SK-N-SH (cell line): ENCODE measurements around the gene HMMR. TPM values are rescaled to one million over a fixed set of nuclear protein-coding genes. Genes with fewer than 3 reads are reported as not detected.

Experiments
- CTCF ChIA-PET: fragments of 300-600, 350-600 bp; formaldehyde crosslinking; extraction: SDS; loops from one replicate; lab custom pipeline; 2021; lab: Yijun Ruan, JAX
- POLR2A ChIA-PET: fragments of 350-600 bp; sonication (Branson Sonifier 250); formaldehyde crosslinking; extraction: SDS; loops from one replicate; lab custom pipeline; 2020; ENCODE audit warnings: antibody characterized with exemption, inconsistent platforms; lab: Yijun Ruan, JAX
- DNase-seq: peaks from one replicate; pipeline ENCODE4 v3.0.0; 2012
- H2AFZ ChIP-seq: fragments of 200-600 bp; sonication (generic); 2 replicates; pipeline ENCODE4 v1.8.1; 2016; ENCODE audit warnings: antibody characterized with exemption, mild to moderate bottlenecking, low read depth
- H3F3A ChIP-seq: fragments of 200-600 bp; sonication (generic); replicated peaks from 2 replicates; pipeline ENCODE3; 2016; ENCODE audit warnings: antibody characterized with exemption, mild to moderate bottlenecking; ENCODE audit not compliant: insufficient read depth
- H3K27ac ChIP-seq, 2 experiments: fragments of 200-500 bp in 1 of 2; fragments of 200-600 bp in 1 of 2; sonication (Bioruptor generic) in 1 of 2; sonication (generic), shearing (Covaris generic) in 1 of 2; 2 replicates each; pipeline versions ENCODE4 v1.5.1 to v1.6.1; 2014 to 2016; ENCODE audit warnings: low read depth in 2 of 2, inconsistent platforms in 1 of 2, low read length in 1 of 2, mild to moderate bottlenecking in 1 of 2, mixed read lengths in 1 of 2
- H3K27me3 ChIP-seq: fragments of 200-600 bp; sonication (generic), shearing (Covaris generic); 2 replicates; pipeline ENCODE4 v1.6.1; 2016; ENCODE audit warnings: mixed run types; ENCODE audit not compliant: insufficient read depth
- H3K36me3 ChIP-seq, 2 experiments: fragments of 200-500 bp in 1 of 2; fragments of 200-600 bp in 1 of 2; sonication (Bioruptor generic) in 1 of 2; sonication (generic) in 1 of 2; replicated peaks in 1 of 2; 2 replicates each; pipeline versions ENCODE3 to v1.5.1; 2014 to 2016; ENCODE audit warnings: low read length in 1 of 2, mild to moderate bottlenecking in 1 of 2; ENCODE audit not compliant: insufficient read depth in 2 of 2, control insufficient read depth in 1 of 2
- H3K4me1 ChIP-seq, 2 experiments: fragments of 200-500 bp in 1 of 2; fragments of 200-600 bp in 1 of 2; sonication (Bioruptor generic) in 1 of 2; sonication (generic), shearing (Covaris generic) in 1 of 2; 2 replicates each; pipeline versions ENCODE4 v1.5.1 to v1.6.1; 2014 to 2016; ENCODE audit warnings: low read depth in 1 of 2, low read length in 1 of 2, mixed run types in 1 of 2; ENCODE audit not compliant: insufficient read depth in 2 of 2, control insufficient read depth in 1 of 2
- H3K4me2 ChIP-seq: fragments of 200-600 bp; sonication (generic), shearing (Covaris generic); 2 replicates; pipeline ENCODE4 v1.6.1; 2017; ENCODE audit warnings: mixed run types
- H3K4me3 ChIP-seq, 2 experiments: fragments of 200-500 bp in 1 of 2; fragments of 200-600 bp in 1 of 2; sonication (Bioruptor generic) in 1 of 2; sonication (generic), shearing (Covaris generic) in 1 of 2; 2 replicates each; pipeline versions ENCODE4 v1.5.1 to v1.8.1; 2014 to 2016; ENCODE audit warnings: low read depth in 2 of 2, inconsistent platforms in 1 of 2, low read length in 1 of 2, mild to moderate bottlenecking in 1 of 2, mixed read lengths in 1 of 2, moderate library complexity in 1 of 2
- H3K79me2 ChIP-seq: fragments of 200-600 bp; sonication (generic); 2 replicates; pipeline ENCODE4 v1.8.1; 2017; ENCODE audit warnings: mild to moderate bottlenecking; ENCODE audit not compliant: insufficient read depth
- H3K9ac ChIP-seq: fragments of 200-600 bp; sonication (generic); 2 replicates; pipeline ENCODE4 v1.6.1; 2017; ENCODE audit warnings: mixed run types
- H3K9me2 ChIP-seq: fragments of 200-600 bp; sonication (generic); 2 replicates; pipeline ENCODE4 v1.6.1; 2017; ENCODE audit warnings: mixed run types
- H3K9me3 ChIP-seq: fragments of 200-600 bp; sonication (generic); 2 replicates; pipeline ENCODE4 v1.6.1; 2017; ENCODE audit warnings: mixed run types, mild to moderate bottlenecking, moderate library complexity
- H4K20me1 ChIP-seq: fragments of 200-600 bp; sonication (generic); 2 replicates; pipeline ENCODE4 v1.6.1; 2017; ENCODE audit warnings: mild to moderate bottlenecking, mixed run types; ENCODE audit not compliant: insufficient read depth
- EP300 ChIP-seq, 2 experiments: IDR thresholded peaks; 2 replicates each; pipeline versions ENCODE4 v1.4.0 to v1.6.1; 2012; ENCODE audit warnings: borderline replicate concordance in 1 of 2, low read depth in 1 of 2, low read length in 1 of 2
- EZH2phosphoT487 ChIP-seq: fragments of 200-600 bp; sonication (generic); IDR thresholded peaks from 2 replicates; pipeline ENCODE4 v1.6.1; 2017; ENCODE audit warnings: low read depth, mixed run types, mild to moderate bottlenecking, antibody characterized with exemption, moderate library complexity, borderline replicate concordance
- FOSL2 ChIP-seq: IDR thresholded peaks from 2 replicates; pipeline ENCODE4 v1.4.0; 2012; ENCODE audit warnings: low read depth, mild to moderate bottlenecking, moderate library complexity, borderline replicate concordance
- FOXJ3 ChIP-seq: sonication (generic); formaldehyde crosslinking; IDR thresholded peaks from 2 replicates; pipeline ENCODE4 v1.5.1; 2020; ENCODE audit warnings: mild to moderate bottlenecking, missing genetic modification reagents
- FOXM1 ChIP-seq: IDR thresholded peaks from 2 replicates; pipeline ENCODE4 v1.4.0; 2012; ENCODE audit warnings: low read depth, mild to moderate bottlenecking
- GABPA ChIP-seq: IDR thresholded peaks from 2 replicates; pipeline ENCODE4 v1.4.0; 2012; ENCODE audit warnings: low read depth, mild to moderate bottlenecking
- GATA2 ChIP-seq: sonication (generic); formaldehyde crosslinking; IDR thresholded peaks from 2 replicates; pipeline ENCODE4 v1.5.0; 2020; ENCODE audit warnings: mild to moderate bottlenecking, missing genetic modification reagents
- IRF3 ChIP-seq: fragments of 150-350 bp; IDR thresholded peaks from 2 replicates; pipeline ENCODE4 v1.6.1; 2016; ENCODE audit warnings: mild to moderate bottlenecking, low read depth, low read length
- JUND ChIP-seq: IDR thresholded peaks from 2 replicates; pipeline ENCODE4 v1.4.0; 2012
- MAX ChIP-seq: IDR thresholded peaks from 2 replicates; pipeline ENCODE4 v1.4.0; 2012; ENCODE audit warnings: low read depth
- MEF2A ChIP-seq: IDR thresholded peaks from 2 replicates; pipeline ENCODE4 v1.4.0; 2012; ENCODE audit warnings: low read depth, borderline replicate concordance
- MXI1 ChIP-seq: IDR thresholded peaks from 2 replicates; pipeline ENCODE4 v1.6.1; 2012; ENCODE audit warnings: mild to moderate bottlenecking, low read depth, low read length, improper control_type of control experiment
- NFIC ChIP-seq: IDR thresholded peaks from 2 replicates; pipeline ENCODE4 v1.4.0; 2012; ENCODE audit warnings: borderline replicate concordance
- RAD21 ChIP-seq: IDR thresholded peaks from 2 replicates; pipeline ENCODE4 v1.6.1; 2012; ENCODE audit warnings: mild to moderate bottlenecking, low read length
- REST ChIP-seq: IDR thresholded peaks from 2 replicates; pipeline ENCODE4 v1.6.1; 2012; ENCODE audit warnings: mild to moderate bottlenecking, low read depth, low read length, moderate library complexity
- RFX5 ChIP-seq: IDR thresholded peaks from 2 replicates; pipeline ENCODE4 v1.6.1; 2012; ENCODE audit warnings: mild to moderate bottlenecking, improper control_type of control experiment, low read length
- RXRA ChIP-seq: IDR thresholded peaks from 2 replicates; pipeline ENCODE4 v1.4.0; 2012; ENCODE audit warnings: low read depth, mild to moderate bottlenecking, borderline replicate concordance
- SIN3A ChIP-seq: IDR thresholded peaks from 2 replicates; pipeline ENCODE4 v1.6.1; 2012; ENCODE audit warnings: low read depth, mild to moderate bottlenecking, low read length, moderate library complexity, borderline replicate concordance
- SMC3 ChIP-seq: IDR thresholded peaks from 2 replicates; pipeline ENCODE4 v1.6.1; 2012; ENCODE audit warnings: low read depth, low read length, improper control_type of control experiment
- TEAD4 ChIP-seq: IDR thresholded peaks from 2 replicates; pipeline ENCODE4 v1.4.0; 2012; ENCODE audit warnings: mild to moderate bottlenecking, borderline replicate concordance; ENCODE audit not compliant: insufficient read depth
- USF1 ChIP-seq: IDR thresholded peaks from 2 replicates; pipeline ENCODE4 v1.4.0; 2012; ENCODE audit warnings: low read depth, borderline replicate concordance
- USF2 ChIP-seq: fragments of 150-350 bp; IDR thresholded peaks from 2 replicates; pipeline ENCODE4 v1.6.1; 2017; ENCODE audit warnings: antibody characterized with exemption, low read length, low read depth, borderline replicate concordance
- YY1 ChIP-seq: IDR thresholded peaks from 2 replicates; pipeline ENCODE4 v1.4.0; 2012; ENCODE audit warnings: low read depth, mild to moderate bottlenecking
- ZBTB33 ChIP-seq: IDR thresholded peaks from 2 replicates; pipeline ENCODE4 v1.4.0; 2012; ENCODE audit warnings: low read depth, borderline replicate concordance
- WGBS: methylation state at CpG from one replicate; pipeline ENCODE4 v1.1.6; 2017; ENCODE audit warnings: low lambda C conversion rate; 5-methylcytosine and 5-hydroxymethylcytosine counted together
- polyA plus RNA-seq, 3 experiments: library from polyadenylated mRNA; depleted of rRNA; stranded (reverse); fragments of >200 nt; gene quantifications; 2 replicates each; pipeline ENCODE4 v1.2.3, GENCODE V29; 2012

HMMR gene
- polyA plus RNA-seq, 1 of the 3 experiments (the other 2 are of a cell fraction): 7.7 TPM

- no peaks in the 10 kb centered on the region for H4K20me1 ChIP-seq
- peaks cover 2 to 11% of the 10 kb centered on the region in 2 experiments for H3K4me1 ChIP-seq
- DNase-seq: no peak
- peak overlapping the region; percentile 51; the same call in 1 of the 2 replicates for H3K4me2 ChIP-seq
- no peak overlapping the region for H3K4me3 ChIP-seq
- POLR2A ChIA-PET: no interaction called here
- H3K27me3 ChIP-seq: no peaks in the 10 kb centered on the region
- H3K79me2 ChIP-seq: no peaks in the 10 kb centered on the region
- peaks cover 29 to 53% of the 10 kb centered on the region in 2 experiments for H3K36me3 ChIP-seq
- peaks cover 17% of the 10 kb centered on the region for H3F3A ChIP-seq
- CTCF ChIA-PET: no interaction called here
- H3K27ac ChIP-seq: peak overlapping the region; percentile 47 to 55
- H3K9me3 ChIP-seq: no peaks in the 10 kb centered on the region
- WGBS: 43% methylated on average over 2 of the region's 2 CpGs
- H3K9ac ChIP-seq: 0 out of 2 replicates have a peak overlapping the region, but pooled peaks have one; percentile 6
- H2AFZ ChIP-seq: peak overlapping the region; percentile 49
- H3K9me2 ChIP-seq: no peaks in the 10 kb centered on the region
- TF ChIP-seq JUND (peak; percentile 33; the same call in 1 of the 2 replicates), USF2 (no peak), MEF2A (no peak), USF1 (no peak), FOXM1 (no peak), RFX5 (no peak), MXI1 (no peak), TEAD4 (no peak), GATA2 (CRISPR knock-in tag) (no peak), NFIC (no peak), FOXJ3 (CRISPR knock-in tag) (no peak), GABPA (no peak), YY1 (no peak), FOSL2 (peak; percentile 50; the same call in 1 of the 2 replicates), RXRA (no peak), REST (no peak), MAX (no peak), SIN3A (no peak), IRF3 (no peak), RAD21 (no peak), EZH2phosphoT487 (no peak), SMC3 (no peak), ZBTB33 (no peak), EP300 (IDR thresholded peaks at IDR 0.05; ENCODE audit: borderline replicate concordance in 1 of 2, low read depth in 1 of 2, low read length in 1 of 2) (no peak)
Measured at GRCh38 chr5:163478126-163478981, 17.9 kb downstream of the HMMR start.
